K562 (cell line): ENCODE measurements around the gene ZFTA. TPM values are rescaled to one million over a fixed set of nuclear protein-coding genes. Genes with fewer than 3 reads are reported as not detected.

Experiments used
- ATAC-seq: fragments of 200-7000 bp; cut with Tn5 transposase; 3 replicates; pipeline ENCODE4 v1.9.1; 2020; ENCODE audit warnings: moderate library complexity
- BruUV-seq: library from RNA; stranded (reverse); fragments of 400-500 nt; replicated peaks from 2 replicates; lab custom pipeline; 2021; lab: Mats Ljungman, UMichigan
- CTCF ChIA-PET: fragments of 300-600 bp; formaldehyde crosslinking; extraction: SDS; loops from one replicate; lab custom pipeline; 2021; ENCODE audit warnings: low intra/inter-chr PET ratio; lab: Yijun Ruan, JAX
- POLR2A ChIA-PET: fragments of 300-600, 350-650 bp; sonication (Branson Sonifier 250); formaldehyde crosslinking; extraction: SDS; loops from one replicate; lab custom pipeline; 2021; ENCODE audit warnings: antibody characterized with exemption, inconsistent platforms; lab: Yijun Ruan, JAX
- DNase-seq, 4 experiments: peaks; one replicate each; pipeline versions ENCODE4 v3.0.0 to v3.0.0-alpha.2; 2011 to 2018; ENCODE audit warnings: low spot score in 3 of 4, mixed read lengths in 3 of 4; ENCODE audit errors: extremely low read depth in 1 of 4
- FAIRE-seq: peaks from 2 replicates; lab custom pipeline; 2011; peaks lifted over from hg19 to GRCh38; lab: Jason Lieb, UNC
- H2AFZ ChIP-seq: 2 replicates; pipeline ENCODE4 v1.6.0; 2011; ENCODE audit warnings: low read depth, low read length, control low read depth, inconsistent platforms
- H3K27ac ChIP-seq: fragments of 200-600 bp; 3 replicates; pipeline ENCODE4 v1.8.0; 2011; ENCODE audit warnings: low read depth, mild to moderate bottlenecking, control low read depth, inconsistent platforms, low read length, moderate library complexity, mixed read lengths; ENCODE audit errors: extremely low read depth
- H3K27me3 ChIP-seq, 2 experiments: fragments of 300-600 bp in 1 of 2; 2 replicates in 1 of 2; 3 replicates in 1 of 2; pipeline versions ENCODE4 v1.6.0 to v1.8.0; 2011; ENCODE audit warnings: inconsistent platforms in 2 of 2, low read length in 2 of 2, mild to moderate bottlenecking in 1 of 2, mixed read lengths in 1 of 2, moderate library complexity in 1 of 2; ENCODE audit not compliant: control insufficient read depth in 2 of 2, insufficient read depth in 2 of 2
- H3K36me3 ChIP-seq: fragments of 300-600 bp; 3 replicates; pipeline ENCODE4 v1.8.0; 2011; ENCODE audit warnings: mild to moderate bottlenecking, low read length, inconsistent platforms; ENCODE audit not compliant: control insufficient read depth, insufficient read depth
- H3K4me1 ChIP-seq, 2 experiments: fragments of 200-600 bp in 1 of 2; replicated peaks in 1 of 2; 2 replicates in 1 of 2; 3 replicates in 1 of 2; pipeline versions ENCODE4 v1.5.1 to v1.8.0; 2011; ENCODE audit warnings: inconsistent platforms in 2 of 2, low read length in 2 of 2, mild to moderate bottlenecking in 1 of 2, mixed read lengths in 1 of 2, moderate library complexity in 1 of 2; ENCODE audit not compliant: control insufficient read depth in 2 of 2, insufficient read depth in 2 of 2
- H3K4me2 ChIP-seq: 2 replicates; pipeline ENCODE4 v1.6.1; 2011; ENCODE audit warnings: low read length, control low read depth, inconsistent platforms, mixed read lengths; ENCODE audit not compliant: insufficient read depth
- H3K4me3 ChIP-seq: fragments of 200-600 bp; sonication (generic), shearing (Covaris generic); 2 replicates; pipeline ENCODE4 v1.5.1; 2016; ENCODE audit warnings: control low read depth, inconsistent platforms
- H3K79me2 ChIP-seq: fragments of 200-600 bp; 3 replicates; pipeline ENCODE4 v1.8.0; 2011; ENCODE audit warnings: low read length, inconsistent platforms; ENCODE audit not compliant: control insufficient read depth, insufficient read depth
- H3K9ac ChIP-seq, 2 experiments: 2 replicates each; pipeline versions ENCODE4 v1.6.0 to v1.6.1; 2011; ENCODE audit warnings: low read depth in 2 of 2, low read length in 2 of 2, control low read depth in 1 of 2, inconsistent platforms in 1 of 2, mild to moderate bottlenecking in 1 of 2, mixed read lengths in 1 of 2; ENCODE audit not compliant: insufficient read depth in 1 of 2
- H3K9me1 ChIP-seq: one replicate; pipeline ENCODE4 v1.6.0; 2011; ENCODE audit warnings: inconsistent platforms, mild to moderate bottlenecking, low read length, moderate library complexity; ENCODE audit not compliant: control insufficient read depth, insufficient read depth
- H3K9me3 ChIP-seq: replicated peaks from 2 replicates; pipeline ENCODE4 v1.5.1; 2011; ENCODE audit warnings: low read depth, low read length, inconsistent platforms; ENCODE audit not compliant: control insufficient read depth, insufficient read depth
- H4K20me1 ChIP-seq: replicated peaks from 2 replicates; pipeline ENCODE4 v1.6.1; 2011; ENCODE audit warnings: low read length, inconsistent platforms, mixed read lengths; ENCODE audit not compliant: control insufficient read depth, insufficient read depth
- BCOR ChIP-seq: fragments of 450-650 bp; IDR thresholded peaks from 2 replicates; pipeline ENCODE4 v1.6.1; 2016
- CHCHD3 ChIP-seq: fragments of 250-450 bp; sonication (Bioruptor Pico); IDR thresholded peaks from 2 replicates; pipeline ENCODE4 v2.1.2; 2022; ENCODE audit warnings: mild to moderate bottlenecking
- CTBP1 ChIP-seq: fragments of 450-650 bp; IDR thresholded peaks from 2 replicates; pipeline ENCODE4 v1.6.1; 2016; ENCODE audit warnings: borderline replicate concordance
- GTF3C2 ChIP-seq: IDR thresholded peaks from 3 replicates; pipeline ENCODE4 v1.6.1; 2011; ENCODE audit warnings: borderline replicate concordance, mild to moderate bottlenecking, moderate library complexity; ENCODE audit not compliant: insufficient read length; ENCODE audit errors: extremely low read depth
- HNRNPK ChIP-seq: fragments of 200-400 bp; formaldehyde crosslinking; IDR thresholded peaks from one replicate; pipeline ENCODE4 v1.6.1; 2018; ENCODE audit warnings: mild to moderate bottlenecking, low read depth, low read length; ENCODE audit not compliant: poor library complexity, severe bottlenecking
- RBBP5 ChIP-seq: fragments of 200-600 bp; sonication (generic); IDR thresholded peaks from 2 replicates; pipeline ENCODE4 v1.6.1; 2012; ENCODE audit warnings: borderline replicate concordance, mild to moderate bottlenecking, low read length, control low read depth, inconsistent platforms; ENCODE audit not compliant: insufficient read depth, poor library complexity, severe bottlenecking
- ZBTB2 ChIP-seq: fragments of 450-650 bp; IDR thresholded peaks from 2 replicates; pipeline ENCODE4 v1.6.1; 2016; ENCODE audit warnings: antibody characterized with exemption
- ZKSCAN8 ChIP-seq: fragments of 200-800 bp; sonication (Bioruptor generic); IDR thresholded peaks from 2 replicates; pipeline ENCODE4 v1.6.1; 2016; ENCODE audit warnings: missing genetic modification characterization, missing compliant biosample characterization
- ZNF592 ChIP-seq: fragments of 450-650 bp; IDR thresholded peaks from 2 replicates; pipeline ENCODE4 v1.6.1; 2017; ENCODE audit warnings: antibody characterized with exemption, mild to moderate bottlenecking
- WGBS: fragments of 100-300 bp; shearing (Covaris generic); methylation state at CpG from one replicate; pipeline ENCODE4 v1.1.6; 2016; ENCODE audit warnings: low coverage, mixed read lengths; ENCODE audit not compliant: insufficient coverage; ENCODE audit errors: missing lambda C conversion rate; 5-methylcytosine and 5-hydroxymethylcytosine counted together
- in situ Hi-C: fragments of 300-500 bp; cut with MboI; formaldehyde crosslinking; loops from 4 replicates; pipeline ENCODE4 v1.15.0; 2018; ENCODE audit warnings: inconsistent platforms, mixed read lengths
- intact Hi-C: fragments of 100-400 bp; cut with micrococcal nuclease; formaldehyde crosslinking; loops from 2 replicates; pipeline ENCODE4 v1.14.2; 2022
- polyA plus RNA-seq, 8 experiments: library from polyadenylated mRNA; depleted of rRNA in 4 of 8; stranded (reverse) in 5 of 8; unstranded in 3 of 8; fragments of >200 nt; fragmentation: Nextera tagmentation in 2 of 8; fragmentation: Illumina TruSeq in 1 of 8; extraction: Ambion mirVana in 2 of 8; extraction: Trizol in 1 of 8; gene quantifications; 2 replicates each; pipeline versions ENCODE4 v1.2.1 to v1.2.3, GENCODE V29; 2011 to 2014; ENCODE audit warnings: inconsistent platforms in 1 of 8, missing spikeins in 1 of 8
- total RNA-seq, 7 experiments: library from RNA; depleted of rRNA in 6 of 7; stranded (reverse); fragments of >200 nt in 6 of 7; fragmentation: Illumina TruSeq in 2 of 7; extraction: Trizol in 2 of 7; gene quantifications; 2 replicates each; pipeline versions ENCODE4 v1.2.1 to v1.2.3, GENCODE V29; 2011 to 2021; ENCODE audit warnings: low replicate concordance in 1 of 7

The ZFTA gene
- total and polyA plus RNA-seq, 9 of the 15 experiments (the other 6 are each of a cell fraction or from before 2014, with no cell fraction given), result 0.45 to 12.3 (median 2.9) TPM

GRCh38 chr11:63802637-63803414 lies 34.3 kb upstream of the ZFTA start:
- ChIA-PET CTCF (no interaction called here), POLR2A (interaction anchor here (0.6 to 2.1 kb wide), 8 partner anchors 8 to 922 kb away, joined by 3 to 7 read pairs (median 3); partner anchors contain the start of genes MARK2, SPINDOC and STIP1)
- peak overlapping the region; percentile 85 for H2AFZ ChIP-seq
- H3K27me3 ChIP-seq, result no peaks in the 10 kb centered on the region
- no peaks in the 10 kb centered on the region for H3K36me3 ChIP-seq
- no peaks in the 10 kb centered on the region for H3K9me3 ChIP-seq
- no peak overlapping the region for H3K4me3 ChIP-seq
- ATAC-seq (peak; percentile 96), DNase-seq (peak; percentile 66 to 74 (median 72)), FAIRE-seq (peak; percentile 87)
- H3K9me1 ChIP-seq, result no peaks in the 10 kb centered on the region
- in situ Hi-C loops (no loop called here), intact Hi-C loops (no loop called here)
- H3K4me1 ChIP-seq, result peaks cover 9 to 10% of the 10 kb centered on the region in 2 experiments
- WGBS, result 35% methylated on average over 9 of the region's 10 CpGs
- no peaks in the 10 kb centered on the region for H3K79me2 ChIP-seq
- H3K4me2 ChIP-seq, result peak overlapping the region; percentile 55
- H3K9ac ChIP-seq, result peak overlapping the region; percentile 0 to 55; a peak in 2 of 4 replicates
- no peaks in the 10 kb centered on the region for H4K20me1 ChIP-seq
- H3K27ac ChIP-seq, result peak overlapping the region; percentile 62; the same call in 2 of the 3 replicates
- no TSS peak for BruUV-seq
- TF ChIP-seq GTF3C2 (no peak), BCOR (no peak), RBBP5 (peak; percentile 20), ZKSCAN8 (CRISPR knock-in tag) (no peak), HNRNPK (no peak), CHCHD3 (CRISPR knock-in tag) (no peak), CTBP1 (0 out of 2 replicates have a peak, but pooled peaks have one; percentile 21), ZBTB2 (no peak), ZNF592 (peak; percentile 71)
